Fibroblast of lung (primary cell): Measurements from ENCODE around the gene FAM131A. TPM values are rescaled to one million over a fixed set of nuclear protein-coding genes. Genes with fewer than 3 reads are reported as not detected.

Source experiments
- DNase-seq, 2 donors: peaks; one replicate each; pipeline versions ENCODE4 v3.0.0 to v3.0.0-alpha.2; 2010; ENCODE audit warnings: low read depth in 2 of 2
- H2AFZ ChIP-seq: 2 replicates; pipeline ENCODE4 v1.5.1; 2012; ENCODE audit warnings: low read length, control low read depth, inconsistent platforms
- H3K27ac ChIP-seq: 2 replicates; pipeline ENCODE4 v1.5.1; 2011; ENCODE audit warnings: low read length, control low read depth; ENCODE audit not compliant: insufficient read depth
- H3K27me3 ChIP-seq: 2 replicates; pipeline ENCODE4 v1.5.1; 2011; ENCODE audit warnings: mild to moderate bottlenecking, low read length; ENCODE audit not compliant: control insufficient read depth, insufficient read depth
- H3K36me3 ChIP-seq: 2 replicates; pipeline ENCODE4 v1.5.1; 2011; ENCODE audit warnings: low read length; ENCODE audit not compliant: control insufficient read depth, insufficient read depth
- H3K4me1 ChIP-seq: 2 replicates; pipeline ENCODE4 v1.5.1; 2011; ENCODE audit warnings: low read length; ENCODE audit not compliant: control insufficient read depth, insufficient read depth; ENCODE audit errors: extremely low read depth
- H3K4me2 ChIP-seq: 2 replicates; pipeline ENCODE4 v1.5.1; 2011; ENCODE audit warnings: low read length, control low read depth; ENCODE audit not compliant: insufficient read depth; ENCODE audit errors: extremely low read depth
- H3K4me3 ChIP-seq, 4 experiments: fragments of 200-600 bp in 1 of 4; sonication (generic) in 1 of 4; replicated peaks in 1 of 4; 2 replicates each; pipeline ENCODE4 v1.5.1; 2011 to 2016; ENCODE audit warnings: low read length in 4 of 4, low read depth in 3 of 4, mild to moderate bottlenecking in 3 of 4, control low read depth in 2 of 4, inconsistent platforms in 1 of 4, mixed read lengths in 1 of 4; ENCODE audit not compliant: insufficient read depth in 1 of 4; ENCODE audit errors: control extremely low read depth in 1 of 4
- H3K79me2 ChIP-seq: 2 replicates; pipeline ENCODE4 v1.5.1; 2012; ENCODE audit warnings: mild to moderate bottlenecking, low read length, inconsistent platforms; ENCODE audit not compliant: control insufficient read depth, insufficient read depth
- H3K9ac ChIP-seq: 2 replicates; pipeline ENCODE4 v1.5.1; 2011; ENCODE audit warnings: mild to moderate bottlenecking, low read length, control low read depth; ENCODE audit not compliant: insufficient read depth
- H3K9me3 ChIP-seq: 2 replicates; pipeline ENCODE4 v1.5.1; 2012; ENCODE audit warnings: low read depth, low read length; ENCODE audit not compliant: control insufficient read depth, insufficient read depth
- H4K20me1 ChIP-seq: 2 replicates; pipeline ENCODE4 v1.5.1; 2011; ENCODE audit warnings: low read length; ENCODE audit not compliant: control insufficient read depth, insufficient read depth; ENCODE audit errors: extremely low read depth
- CTCF ChIP-seq, 2 donors: IDR thresholded peaks in 1 of 2; conservative IDR thresholded peaks in 1 of 2; 1 replicate in 1 of 2; 2 replicates in 1 of 2; pipeline ENCODE4 v1.5.1; 2011 to 2012; ENCODE audit warnings: low read length in 2 of 2, control low read depth in 1 of 2, inconsistent platforms in 1 of 2, low read depth in 1 of 2, mild to moderate bottlenecking in 1 of 2
- EZH2 ChIP-seq: IDR thresholded peaks from 2 replicates; pipeline ENCODE4 v1.5.1; 2012; ENCODE audit warnings: low read length, control low read depth, mild to moderate bottlenecking; ENCODE audit errors: missing control alignments
- polyA plus RNA-seq, 2 donors: library from polyadenylated mRNA; depleted of rRNA in 1 of 2; stranded (reverse) in 1 of 2; unstranded in 1 of 2; fragments of >200 nt; gene quantifications; 2 replicates each; pipeline ENCODE4 v1.2.1, GENCODE V29; 2011 to 2012; ENCODE audit warnings: missing spikeins in 1 of 2
- total RNA-seq: library from RNA; depleted of rRNA; stranded (reverse); fragments of >200 nt; gene quantifications from 2 replicates; pipeline ENCODE4 v1.2.1, GENCODE V29; 2014

The FAM131A gene
- total and polyA plus RNA-seq, 2 donors (not counting 1 experiment from before 2014, with no cell fraction given) = 9.3 to 22.3 TPM

GRCh38 chr3:184315871-184316661 is 21.3 kb upstream of the FAM131A start:
- TF ChIP-seq EZH2 (no peak), CTCF (conservative IDR thresholded peaks at IDR 0.05 in 1 of 2, IDR thresholded peaks at IDR 0.05 in 1 of 2; ENCODE audit: low read depth in 1 of 2, low read length in 2 of 2) (no peak)
- DNase-seq = peak in 1 of 2 donors; percentile 23
- Histone ChIP-seq H2AFZ (no peak overlapping the region), H3K27ac (peak overlapping the region; percentile 95), H3K79me2 (peaks cover 63% of the 10 kb centered on the region), H3K4me3 (peak overlapping the region; percentile 90 to 98 (median 95)), H3K9ac (peak overlapping the region; percentile 94), H3K4me2 (peak overlapping the region; percentile 95), H3K36me3 (peaks cover 20% of the 10 kb centered on the region), H3K4me1 (peaks cover 20% of the 10 kb centered on the region), H3K9me3 (no peaks in the 10 kb centered on the region), H4K20me1 (peaks cover 4% of the 10 kb centered on the region), H3K27me3 (no peaks in the 10 kb centered on the region)

- H3K36me3 ChIP-seq = peaks cover 26% of the 10 kb centered on the region
Observed at GRCh38 chr3:184316792-184317191, 20.6 kb upstream of the FAM131A start.

More at GRCh38 chr3:184316792-184317191, 20.6 kb upstream of the FAM131A start:
- DNase-seq = no peak
- no peaks in the 10 kb centered on the region for H3K9me3 ChIP-seq
- H3K79me2 ChIP-seq = peaks cover 70% of the 10 kb centered on the region
- TF ChIP-seq EZH2 (no peak), CTCF (conservative IDR thresholded peaks at IDR 0.05 in 1 of 2, IDR thresholded peaks at IDR 0.05 in 1 of 2; ENCODE audit: low read depth in 1 of 2, low read length in 2 of 2) (no peak)
- no peaks in the 10 kb centered on the region for H3K27me3 ChIP-seq
- peak overlapping the region; percentile 95 for H3K4me2 ChIP-seq
- H3K4me1 ChIP-seq = peaks cover 23% of the 10 kb centered on the region
- peak overlapping the region; percentile 95 for H3K27ac ChIP-seq
- H4K20me1 ChIP-seq = peaks cover 4% of the 10 kb centered on the region
- no peak overlapping the region for H2AFZ ChIP-seq
- no peak overlapping the region for H3K9ac ChIP-seq
- peak overlapping the region; percentile 90 to 98 (median 95) for H3K4me3 ChIP-seq
